CD4-positive, alpha-beta T cell treated with Interleukin-4 for 1 hour (primary cell): ENCODE data around the gene IL13.
"Not testable (repeated sequence)": the region's sequence is repeated elsewhere in the genome, so short reads cannot be mapped to it uniquely, and the experiment has no call there.

ENCODE experiments used
- DNase-seq, 2 donors: peaks; one replicate each; pipeline ENCODE4 v3.0.0-alpha.2; 2020 to 2022

Gene IL13

DNA sequence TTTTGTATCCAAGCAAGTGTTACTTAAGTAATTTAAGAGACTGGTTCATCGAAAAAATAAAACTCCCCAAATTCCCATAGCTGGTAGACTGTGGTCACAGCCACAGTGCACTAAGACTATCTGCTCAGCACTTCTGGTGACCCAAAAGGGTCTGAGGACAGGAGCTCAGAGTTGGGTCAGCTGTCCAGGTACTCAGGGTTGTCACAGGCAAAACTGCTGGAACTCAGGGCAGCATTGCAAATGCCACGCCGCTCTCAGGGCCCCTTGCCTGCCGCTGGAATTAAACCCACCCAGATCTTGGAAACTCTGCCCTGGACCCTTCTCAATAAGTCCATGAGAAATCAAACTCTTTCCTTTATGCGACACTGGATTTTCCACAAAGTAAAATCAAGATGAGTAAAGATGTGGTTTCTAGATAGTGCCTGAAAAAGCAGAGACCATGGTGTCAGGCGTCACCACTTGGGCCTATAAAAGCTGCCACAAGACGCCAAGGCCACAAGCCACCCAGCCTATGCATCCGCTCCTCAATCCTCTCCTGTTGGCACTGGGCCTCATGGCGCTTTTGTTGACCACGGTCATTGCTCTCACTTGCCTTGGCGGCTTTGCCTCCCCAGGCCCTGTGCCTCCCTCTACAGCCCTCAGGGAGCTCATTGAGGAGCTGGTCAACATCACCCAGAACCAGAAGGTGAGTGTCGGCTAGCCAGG is at the start of gene IL13:
Gene IL13, plus strand, starts transcription at position 498 of the 705 bp plus-strand sequence. Its CDS starts 14 bp downstream, at position 512.
- DNase-seq = no peak

- no peak for DNase-seq
Measured at GRCh38 chr5:132611965-132612364, 46.0 kb upstream of the IL13 start.

DNA sequence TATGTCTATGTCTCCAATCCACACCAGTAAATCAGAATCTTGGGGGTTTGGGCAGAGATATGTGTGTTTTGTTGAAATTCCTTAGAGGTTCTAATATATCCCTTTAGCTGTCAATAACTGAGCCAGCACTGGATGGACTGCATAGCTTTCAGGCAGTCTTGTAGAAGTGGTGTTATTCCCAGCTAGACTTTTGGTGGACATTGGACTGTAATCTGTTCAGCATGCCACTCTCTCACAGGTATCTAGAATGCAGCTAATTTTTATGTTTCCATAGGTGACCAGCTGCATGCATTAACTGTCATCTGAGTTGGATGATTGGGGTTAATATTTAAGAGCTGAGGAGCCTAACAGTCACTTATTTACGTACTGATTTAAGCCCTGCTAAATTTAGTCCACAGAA is 45.1 kb upstream of the IL13 start:
- no peak for DNase-seq

GRCh38 chr5:132621699-132622098 is 36.3 kb upstream of the IL13 start:
- no peak for DNase-seq

GRCh38 chr5:132622608-132623007 is 35.4 kb upstream of the IL13 start:
- no peak for DNase-seq

GRCh38 chr5:132627470-132627869 is 30.5 kb upstream of the IL13 start:
- DNase-seq = no peak

DNA sequence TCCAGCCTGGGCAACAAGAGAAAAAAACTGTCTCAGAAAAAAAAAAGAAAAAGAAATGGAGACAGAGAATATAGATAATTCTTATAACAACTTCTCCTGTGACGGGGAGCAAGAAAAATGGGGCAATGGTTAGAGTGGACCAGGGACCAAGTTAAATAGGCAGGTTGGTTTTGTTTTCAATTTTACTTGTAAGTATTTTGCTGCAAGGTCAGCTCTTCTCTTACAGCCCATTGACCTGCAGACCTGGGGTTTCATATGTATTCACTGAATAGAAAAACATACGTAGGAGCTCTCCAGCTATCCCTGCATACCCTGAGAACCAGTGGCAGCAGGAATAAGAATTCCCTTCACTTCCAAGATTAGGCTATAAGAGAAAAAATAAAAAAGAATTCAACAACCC is 29.2 kb upstream of the IL13 start:
- DNase-seq = no peak

DNA sequence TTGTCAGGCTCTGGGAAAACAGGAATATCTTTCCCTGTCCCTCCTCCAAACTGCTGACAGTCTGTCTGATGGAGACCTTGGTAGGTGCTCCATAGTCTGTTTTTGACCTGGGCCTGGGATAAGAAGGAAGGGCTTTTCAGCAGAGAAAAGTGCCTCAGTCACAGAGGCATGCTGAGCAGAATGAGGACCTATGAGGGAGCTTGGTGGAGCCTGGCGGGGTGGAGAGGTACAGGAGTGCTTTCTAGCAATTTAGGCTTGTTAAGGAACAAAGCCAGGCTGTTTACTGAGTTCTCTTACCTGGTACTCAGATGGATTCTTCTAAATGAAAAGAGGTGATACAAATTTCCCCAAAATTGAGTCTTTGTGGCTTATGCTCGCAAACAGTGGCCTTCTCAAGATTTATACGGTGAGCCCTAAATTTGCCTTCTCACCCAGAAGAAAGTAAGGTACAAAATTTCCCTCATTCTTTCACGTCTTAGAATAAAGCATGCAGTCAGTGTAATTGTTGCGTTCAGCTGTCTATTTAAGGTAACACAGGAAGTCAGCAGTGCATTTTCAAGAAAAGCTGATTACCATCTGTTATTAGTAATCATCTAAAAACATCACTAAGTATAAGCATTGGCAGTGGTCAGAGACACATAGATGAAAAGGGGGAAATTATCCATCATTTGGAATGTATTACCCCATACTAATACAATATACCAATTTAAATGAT is 28.6 kb upstream of the IL13 start:
- DNase-seq = peak in 1 of 2 donors; percentile 38

DNA sequence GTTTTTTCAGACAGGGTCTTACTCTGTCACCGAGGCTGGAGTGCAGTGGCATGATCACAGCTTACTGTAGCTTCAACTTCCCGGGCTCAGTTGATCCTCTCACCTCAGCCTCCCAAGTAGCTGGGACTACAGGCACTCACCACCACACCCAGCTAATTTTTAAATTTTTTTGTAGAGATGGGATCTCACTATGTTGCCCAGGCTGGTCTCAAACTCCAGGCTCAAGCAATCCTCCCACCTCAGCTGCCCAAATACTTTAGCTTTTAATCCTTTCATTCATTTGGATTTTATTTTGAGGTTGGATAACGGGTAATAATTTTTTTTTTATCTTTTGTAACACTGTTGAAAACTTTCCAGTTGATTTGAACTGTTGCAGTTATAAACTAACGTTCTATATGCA is 24.4 kb upstream of the IL13 start:
- not testable (repeated sequence) for DNase-seq

- DNase-seq = peak in 1 of 2 donors; percentile 11
Measured at GRCh38 chr5:132635873-132636272, 22.1 kb upstream of the IL13 start.

- no peak for DNase-seq
Measured at GRCh38 chr5:132637241-132637640, 20.7 kb upstream of the IL13 start.

GRCh38 chr5:132639706-132640130 is 18.3 kb upstream of the IL13 start:
- no peak for DNase-seq

GRCh38 chr5:132640613-132641012 is 17.4 kb upstream of the IL13 start:
- DNase-seq = no peak

DNA sequence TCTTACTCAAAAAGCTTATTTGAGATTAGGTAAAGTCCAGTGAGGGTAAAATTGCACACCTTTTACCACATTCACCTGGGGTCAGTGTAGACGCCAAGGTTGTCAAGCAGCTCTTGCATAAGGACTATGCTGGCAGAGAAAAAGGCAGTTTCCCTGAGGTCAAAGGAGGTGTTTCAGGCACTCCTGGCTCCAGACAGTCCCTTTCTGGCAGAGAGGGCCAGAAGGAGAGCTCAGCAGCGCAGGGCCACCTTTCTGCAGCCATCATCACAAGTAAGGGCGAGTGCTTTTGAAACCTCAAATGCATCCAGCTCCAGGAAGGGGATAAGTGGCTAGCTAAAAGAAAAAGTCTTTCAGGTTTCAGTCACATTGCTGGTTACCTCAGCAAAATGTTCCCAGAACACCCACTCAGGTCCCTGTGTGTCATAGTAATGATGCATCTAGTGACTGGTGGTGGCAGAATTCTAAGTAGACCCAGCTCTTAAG is 16.7 kb upstream of the IL13 start:
- DNase-seq = no peak

GRCh38 chr5:132641841-132642240 is 16.1 kb upstream of the IL13 start:
- no peak for DNase-seq

- no peak for DNase-seq
Measured at GRCh38 chr5:132644177-132644576, 13.8 kb upstream of the IL13 start.

DNA sequence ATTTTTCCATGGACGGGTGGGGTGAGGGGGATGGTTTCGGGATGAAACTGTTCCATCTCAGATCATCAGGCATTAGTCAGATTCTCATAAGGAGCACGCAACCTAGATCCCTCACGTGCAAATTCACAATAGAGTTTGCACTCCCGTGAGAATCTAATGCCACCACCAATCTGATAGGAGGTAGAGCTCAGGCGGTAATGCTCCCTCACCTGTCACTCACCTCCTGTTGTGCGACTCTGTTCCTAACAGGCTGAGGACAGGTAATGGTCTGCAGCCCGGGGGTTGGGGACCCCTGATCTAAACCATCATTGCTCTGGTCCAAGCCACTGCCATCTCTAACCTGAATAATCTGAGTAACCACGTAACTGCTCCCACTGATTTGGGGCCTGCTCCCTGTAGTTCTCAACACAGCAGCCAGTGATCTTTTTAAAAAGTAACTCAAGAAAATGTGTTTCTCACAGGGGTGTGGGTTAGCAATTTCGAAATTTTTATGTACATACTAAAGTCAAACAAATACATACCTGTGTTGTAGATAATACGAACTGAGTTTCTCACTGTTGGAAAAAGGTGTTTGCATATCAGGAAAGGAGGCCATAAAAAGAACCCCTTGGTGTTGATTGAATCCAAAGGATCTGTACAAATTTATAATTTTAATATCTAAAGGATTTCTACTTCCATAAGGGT is 11.2 kb upstream of the IL13 start:
- no peak for DNase-seq

GRCh38 chr5:132647473-132647872 is 10.5 kb upstream of the IL13 start:
- DNase-seq = no peak

DNA sequence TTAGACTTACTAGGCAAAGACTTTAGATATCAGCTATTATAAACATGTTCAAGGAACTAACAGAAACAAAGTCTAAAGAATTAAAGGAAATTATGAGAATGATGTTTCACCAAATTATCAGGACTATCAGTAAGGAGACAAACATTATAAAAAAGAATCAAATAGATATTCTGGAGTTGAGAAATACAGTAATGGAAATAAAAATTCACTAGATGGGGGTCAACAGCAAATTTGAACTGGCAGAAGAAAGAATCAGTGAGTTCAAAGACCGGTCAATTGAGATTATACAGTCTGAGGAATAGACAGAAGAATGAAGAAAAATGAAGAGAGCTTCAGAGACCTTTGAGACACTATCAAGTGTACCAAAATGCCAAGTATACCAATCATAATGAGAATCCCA is 9.6 kb upstream of the IL13 start:
- no peak for DNase-seq

GRCh38 chr5:132651838-132652469 is 6.0 kb upstream of the IL13 start:
- no peak for DNase-seq

- no peak for DNase-seq
Measured at GRCh38 chr5:132653716-132654115, 4.3 kb upstream of the IL13 start.

- peak; percentile 33 to 46 for DNase-seq
Measured at GRCh38 chr5:132655821-132656773, 1.9 kb upstream of the IL13 start.
